WI38 (cell line): ENCODE measurements around the gene SYTL3.

ENCODE experiments used
- H3K4me3 ChIP-seq: 2 replicates; pipeline ENCODE4 v1.5.1; 2011; ENCODE audit warnings: low read depth, mild to moderate bottlenecking, control low read depth, low read length
- TF ChIP-seq, protein P1 (sequence below): IDR thresholded peaks from 2 replicates; pipeline ENCODE4 v1.5.1; 2012; ENCODE audit warnings: low read depth, mild to moderate bottlenecking, control low read depth, low read length

Gene SYTL3

DNA sequence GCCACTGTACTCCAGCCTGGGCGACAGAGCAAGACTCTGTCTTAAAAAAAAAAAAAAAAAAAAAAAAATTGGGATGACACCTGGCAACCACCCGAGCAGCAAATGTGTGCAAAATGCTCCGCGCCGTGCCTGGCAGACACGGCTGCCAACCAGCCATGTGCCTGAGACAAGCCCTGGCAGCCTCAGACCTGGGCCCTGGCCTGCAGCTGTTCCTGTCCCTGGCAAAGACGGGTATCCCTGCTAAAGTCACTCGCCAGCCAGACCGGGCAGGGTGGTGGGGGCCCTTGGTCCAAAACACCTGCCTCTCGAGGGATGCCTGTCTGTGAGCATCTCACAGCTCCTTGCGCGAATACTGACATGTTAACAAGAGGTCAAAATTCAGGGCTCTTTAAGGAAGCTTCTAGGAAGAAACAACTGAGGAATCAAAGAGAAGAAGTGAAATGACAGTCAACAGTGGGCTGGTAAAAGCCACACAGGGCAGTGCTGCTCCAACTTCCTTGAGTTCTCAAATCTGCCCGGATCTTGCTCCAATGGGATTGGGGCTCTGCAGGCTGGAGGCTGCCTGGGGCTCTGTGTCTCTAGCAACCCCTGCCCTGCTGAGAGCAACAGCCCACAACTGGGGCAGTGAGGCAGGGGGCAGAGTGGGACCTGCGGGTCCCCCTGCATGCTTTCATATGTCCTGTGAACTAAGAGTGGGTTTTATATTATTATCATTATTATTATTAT lies 53.4 kb downstream of the SYTL3 start:
- TF ChIP-seq, protein P1, sequence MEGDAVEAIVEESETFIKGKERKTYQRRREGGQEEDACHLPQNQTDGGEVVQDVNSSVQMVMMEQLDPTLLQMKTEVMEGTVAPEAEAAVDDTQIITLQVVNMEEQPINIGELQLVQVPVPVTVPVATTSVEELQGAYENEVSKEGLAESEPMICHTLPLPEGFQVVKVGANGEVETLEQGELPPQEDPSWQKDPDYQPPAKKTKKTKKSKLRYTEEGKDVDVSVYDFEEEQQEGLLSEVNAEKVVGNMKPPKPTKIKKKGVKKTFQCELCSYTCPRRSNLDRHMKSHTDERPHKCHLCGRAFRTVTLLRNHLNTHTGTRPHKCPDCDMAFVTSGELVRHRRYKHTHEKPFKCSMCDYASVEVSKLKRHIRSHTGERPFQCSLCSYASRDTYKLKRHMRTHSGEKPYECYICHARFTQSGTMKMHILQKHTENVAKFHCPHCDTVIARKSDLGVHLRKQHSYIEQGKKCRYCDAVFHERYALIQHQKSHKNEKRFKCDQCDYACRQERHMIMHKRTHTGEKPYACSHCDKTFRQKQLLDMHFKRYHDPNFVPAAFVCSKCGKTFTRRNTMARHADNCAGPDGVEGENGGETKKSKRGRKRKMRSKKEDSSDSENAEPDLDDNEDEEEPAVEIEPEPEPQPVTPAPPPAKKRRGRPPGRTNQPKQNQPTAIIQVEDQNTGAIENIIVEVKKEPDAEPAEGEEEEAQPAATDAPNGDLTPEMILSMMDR, result no peak
- H3K4me3 ChIP-seq, result no peak overlapping the region

DNA sequence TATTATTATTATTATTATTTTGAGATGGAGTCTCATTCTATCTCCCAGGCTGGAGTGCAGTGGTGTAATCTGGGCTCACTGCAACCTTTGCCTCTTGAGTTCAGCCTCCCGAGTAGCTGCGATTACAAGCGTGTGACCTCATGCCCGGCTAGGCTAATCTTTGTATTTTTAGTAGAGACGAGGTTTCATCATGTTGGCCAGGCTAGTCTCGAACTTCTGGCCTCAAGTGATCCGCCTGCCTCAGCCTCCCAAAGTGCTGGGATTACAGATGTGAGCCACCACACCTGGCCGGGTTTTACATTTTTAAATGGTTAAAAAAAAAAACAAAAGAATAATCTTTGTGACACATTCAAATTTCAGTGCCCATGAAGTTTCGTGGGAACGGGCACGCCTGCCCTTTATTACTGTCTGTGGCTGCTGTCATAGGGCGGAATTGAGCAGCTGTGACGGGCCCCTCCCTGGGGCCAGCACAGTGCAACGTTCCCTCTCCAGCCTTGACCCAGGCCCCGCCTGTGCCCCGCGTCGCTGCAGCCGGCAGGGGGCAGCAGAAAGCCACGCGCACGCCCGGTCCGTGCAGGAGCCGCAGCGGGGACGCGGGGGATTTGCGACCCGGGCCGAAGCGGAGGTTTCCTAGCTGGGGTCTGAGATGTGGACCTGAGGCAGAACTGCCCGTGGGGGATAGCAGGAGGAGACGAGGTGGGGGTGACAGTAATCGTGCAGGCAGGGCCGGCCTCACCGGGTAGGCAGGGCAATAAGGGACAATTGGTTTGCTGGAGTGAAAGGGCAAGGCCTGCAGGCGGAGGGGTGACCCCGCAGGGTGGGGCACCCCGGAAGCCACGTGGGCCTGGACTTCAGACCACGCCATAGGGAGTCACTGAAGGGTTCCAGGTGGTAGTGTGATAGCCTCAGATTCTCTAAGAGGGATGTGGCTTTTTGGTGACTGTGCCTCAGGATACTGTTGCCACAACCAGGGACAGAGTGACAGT lies 54.3 kb downstream of the SYTL3 start:
- TF ChIP-seq, protein P1, result peak; percentile 95
- H3K4me3 ChIP-seq, result peak overlapping the region; percentile 52

DNA sequence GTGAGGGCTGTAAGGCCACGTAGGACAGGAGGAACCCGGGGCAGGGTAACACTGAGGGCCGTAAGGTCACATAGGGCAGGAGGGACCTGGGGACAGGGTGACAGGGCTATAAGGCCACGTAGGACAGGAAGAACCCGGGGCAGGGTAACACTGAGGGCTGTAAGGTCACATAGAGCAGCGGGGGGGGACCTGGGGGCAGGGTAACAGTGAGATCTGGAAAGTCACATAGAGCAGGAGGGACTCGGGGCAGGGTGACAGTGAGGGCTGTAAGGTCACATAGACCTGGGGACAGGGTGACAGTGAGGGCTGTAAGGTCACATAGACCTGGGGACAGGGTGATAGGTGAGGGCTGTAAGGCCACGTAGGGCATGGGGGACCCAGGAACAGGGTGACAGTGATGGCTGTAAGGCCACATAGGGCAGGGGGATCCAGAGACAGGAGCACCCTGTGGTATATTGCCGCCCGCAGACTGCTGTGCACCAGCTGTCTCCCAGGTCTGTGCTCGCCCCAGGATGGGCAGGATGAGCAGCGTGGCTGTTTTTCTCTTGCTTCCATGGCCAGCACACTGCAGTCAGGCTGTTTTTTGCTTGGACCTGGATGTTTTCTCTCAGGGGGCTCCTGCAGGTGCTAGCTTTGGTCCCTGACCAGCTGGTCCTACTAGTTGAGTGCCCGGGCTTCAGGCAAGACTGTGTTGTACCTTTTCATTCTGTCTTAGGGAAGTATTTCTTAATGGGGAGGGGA lies 55.7 kb downstream of the SYTL3 start:
- H3K4me3 ChIP-seq, result no peak overlapping the region
- TF ChIP-seq, protein P1, result no peak

DNA sequence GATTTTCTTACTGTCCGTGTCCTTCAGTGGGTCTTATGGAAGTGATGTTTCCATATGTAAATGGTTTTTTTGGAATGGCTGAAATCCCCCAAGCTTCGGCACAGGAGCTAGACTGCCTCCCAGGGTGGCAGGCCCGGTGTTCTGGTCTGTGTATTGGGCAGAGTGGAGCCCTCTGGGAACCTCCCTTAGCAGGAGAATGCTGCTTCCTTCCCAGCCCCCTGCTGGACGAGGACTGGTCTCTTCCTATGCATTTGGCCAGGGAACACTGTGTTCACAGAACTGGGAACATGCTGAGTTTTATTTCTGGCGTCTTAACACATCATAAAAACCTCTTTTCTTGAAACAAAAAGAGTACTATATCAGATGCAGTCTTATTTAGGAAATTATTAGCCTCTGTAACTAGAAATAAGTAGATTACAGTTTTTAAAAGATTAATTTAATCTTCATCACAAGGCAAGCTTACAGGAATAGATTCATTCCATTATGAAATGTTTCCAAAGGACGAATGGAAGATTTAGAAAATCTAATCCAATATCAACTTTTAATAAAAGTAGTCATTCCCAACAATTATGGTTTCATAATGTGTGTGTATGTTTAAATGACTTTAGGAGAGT lies 56.6 kb downstream of the SYTL3 start:
- TF ChIP-seq, protein P1, result peak; percentile 67
- H3K4me3 ChIP-seq, result no peak overlapping the region

DNA sequence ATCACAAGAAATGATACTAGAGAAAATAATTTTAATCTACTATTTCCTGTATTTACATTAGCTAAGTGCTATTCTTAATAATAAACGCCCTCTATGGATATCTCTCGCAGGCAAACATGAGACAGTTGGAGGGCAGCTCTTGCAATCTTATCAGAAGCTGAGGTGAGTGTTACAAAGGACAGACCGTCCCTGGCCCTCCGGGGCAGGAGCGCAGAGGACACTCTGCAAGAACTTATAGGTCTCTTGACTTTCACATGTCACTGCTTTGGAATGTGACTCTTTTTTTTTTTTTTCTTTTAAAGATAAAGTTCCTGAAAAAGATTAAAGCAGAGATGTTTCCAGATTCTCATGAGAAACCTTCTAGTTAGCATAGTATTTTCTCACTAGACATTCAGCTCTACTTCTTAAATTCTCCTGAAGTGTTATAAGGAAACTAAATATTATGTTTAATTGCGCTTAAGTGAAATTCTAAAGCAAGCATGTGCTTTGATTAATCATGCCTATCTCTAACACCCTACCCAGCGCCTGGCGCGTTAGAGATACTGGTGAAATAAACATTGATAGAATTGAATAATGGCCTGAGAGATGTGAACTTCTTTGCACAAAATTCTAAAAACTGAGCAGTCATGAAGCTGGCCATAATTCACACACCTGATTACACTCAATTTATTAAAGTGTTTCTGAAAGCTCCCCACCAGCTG lies 57.4 kb downstream of the SYTL3 start:
- TF ChIP-seq, protein P1, result no peak
- H3K4me3 ChIP-seq, result no peak overlapping the region

DNA sequence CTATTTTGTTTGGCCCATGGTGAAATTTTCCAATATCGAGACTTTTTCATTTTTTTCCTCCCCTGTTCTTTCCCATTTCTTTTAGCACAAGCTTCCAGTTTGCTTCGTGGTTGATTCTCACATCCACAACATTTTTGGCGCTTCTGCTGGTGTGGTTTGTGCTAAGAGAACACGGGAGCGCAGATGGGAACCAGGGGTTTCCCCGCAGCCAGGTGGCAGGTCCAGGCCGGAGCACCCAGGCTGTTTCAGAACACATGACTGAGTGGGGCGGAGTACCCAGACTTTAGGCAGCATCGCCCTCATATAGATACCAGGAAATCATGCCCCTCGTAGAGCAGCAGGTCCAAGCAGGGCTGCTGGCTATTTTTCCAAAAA lies 58.0 kb downstream of the SYTL3 start:
- no peak overlapping the region for H3K4me3 ChIP-seq
- TF ChIP-seq, protein P1, result no peak
